WTC11 (cell line): Measurements from ENCODE around the gene ARHGEF1. TPM values are rescaled to one million over a fixed set of nuclear protein-coding genes. Genes with fewer than 3 reads are reported as not detected.
A peak's percentile ranks its signal among the peaks of the same experiment; 100 is the strongest.

ENCODE experiments used
- CREM ChIP-seq: sonication (generic); formaldehyde crosslinking; IDR thresholded peaks from 2 replicates; pipeline ENCODE4 v1.8.1; 2022; ENCODE audit warnings: mild to moderate bottlenecking, missing genetic modification reagents, moderate library complexity
- ELF4 ChIP-seq: sonication (generic); formaldehyde crosslinking; IDR thresholded peaks from 2 replicates; pipeline ENCODE4 v1.8.1; 2022; ENCODE audit warnings: low read depth, mild to moderate bottlenecking, moderate library complexity, missing genetic modification reagents
- EMX1 ChIP-seq: fragments of 250-450 bp; sonication (Bioruptor Pico); IDR thresholded peaks from 2 replicates; pipeline ENCODE4 v1.8.0; 2021; ENCODE audit warnings: mild to moderate bottlenecking
- GRHL2 ChIP-seq: fragments of 250-450 bp; sonication (Bioruptor Pico); IDR thresholded peaks from 2 replicates; pipeline ENCODE4 v1.8.0; 2022; ENCODE audit warnings: mild to moderate bottlenecking, moderate library complexity; ENCODE audit not compliant: insufficient replicate concordance, severe bottlenecking
- JUN ChIP-seq: sonication (generic); formaldehyde crosslinking; IDR thresholded peaks from 2 replicates; pipeline ENCODE4 v1.8.0; 2023; ENCODE audit warnings: mild to moderate bottlenecking, missing genetic modification reagents
- KAT7 ChIP-seq: sonication (generic); formaldehyde crosslinking; IDR thresholded peaks from 2 replicates; pipeline ENCODE4 v1.8.1; 2023; ENCODE audit warnings: missing genetic modification reagents, mild to moderate bottlenecking, borderline replicate concordance
- NFATC4 ChIP-seq: fragments of 250-450 bp; sonication (Bioruptor Pico); IDR thresholded peaks from 2 replicates; pipeline ENCODE4 v1.9.0; 2021; ENCODE audit warnings: mild to moderate bottlenecking
- OVOL2 ChIP-seq: fragments of 250-450 bp; sonication (Bioruptor Pico); IDR thresholded peaks from 2 replicates; pipeline ENCODE4 v1.9.0; 2021; ENCODE audit warnings: mild to moderate bottlenecking, borderline replicate concordance
- PRRX2 ChIP-seq: fragments of 250-450 bp; sonication (Bioruptor Pico); IDR thresholded peaks from 2 replicates; pipeline ENCODE4 v1.8.0; 2021; ENCODE audit warnings: mild to moderate bottlenecking
- RORB ChIP-seq: fragments of 250-450 bp; sonication (Bioruptor Pico); IDR thresholded peaks from 2 replicates; pipeline ENCODE4 v1.9.0; 2021; ENCODE audit warnings: mild to moderate bottlenecking
- SOX15 ChIP-seq: fragments of 250-450 bp; sonication (Bioruptor Pico); IDR thresholded peaks from 2 replicates; pipeline ENCODE4 v1.9.0; 2021; ENCODE audit warnings: mild to moderate bottlenecking
- TEAD4 ChIP-seq: sonication (generic); formaldehyde crosslinking; IDR thresholded peaks from 2 replicates; pipeline ENCODE4 v1.8.0; 2022; ENCODE audit warnings: mild to moderate bottlenecking, missing genetic modification reagents
- ZNF121 ChIP-seq: sonication (generic); formaldehyde crosslinking; IDR thresholded peaks from 2 replicates; pipeline ENCODE4 v1.8.0; 2023; ENCODE audit warnings: missing genetic modification reagents
- ZNF138 ChIP-seq: sonication (generic); formaldehyde crosslinking; conservative IDR thresholded peaks from 2 replicates; pipeline ENCODE4 v1.8.1; 2022; ENCODE audit warnings: mild to moderate bottlenecking, moderate library complexity, missing genetic modification reagents
- ZNF219 ChIP-seq: sonication (generic); formaldehyde crosslinking; IDR thresholded peaks from 2 replicates; pipeline ENCODE4 v1.8.0; 2023; ENCODE audit warnings: missing genetic modification reagents, mild to moderate bottlenecking, borderline replicate concordance
- total RNA-seq: library from RNA; stranded (reverse); gene quantifications from 3 replicates; pipeline ENCODE4 v1.2.3, GENCODE V29; 2021
- TF ChIP-seq, protein P1 (sequence below): sonication (generic); formaldehyde crosslinking; IDR thresholded peaks from 2 replicates; pipeline ENCODE4 v1.8.0; 2022; ENCODE audit warnings: mild to moderate bottlenecking, missing genetic modification reagents
- TF ChIP-seq, protein P2 (sequence below): sonication (generic); formaldehyde crosslinking; IDR thresholded peaks from 2 replicates; pipeline ENCODE4 v1.8.1; 2023; ENCODE audit warnings: mild to moderate bottlenecking, missing genetic modification reagents
- TF ChIP-seq, protein P3 (sequence below): sonication (generic); formaldehyde crosslinking; IDR thresholded peaks from 2 replicates; pipeline ENCODE4 v1.8.0; 2023; ENCODE audit warnings: mild to moderate bottlenecking, missing genetic modification reagents
- TF ChIP-seq, protein P4 (sequence below): sonication (generic); formaldehyde crosslinking; IDR thresholded peaks from 2 replicates; pipeline ENCODE4 v1.8.1; 2022; ENCODE audit warnings: mild to moderate bottlenecking, moderate library complexity, missing genetic modification reagents
- TF ChIP-seq, protein P5 (sequence below): sonication (generic); formaldehyde crosslinking; IDR thresholded peaks from 2 replicates; pipeline ENCODE4 v1.8.1; 2023; ENCODE audit warnings: mild to moderate bottlenecking, moderate library complexity, missing genetic modification reagents
- TF ChIP-seq, protein P6 (sequence below): sonication (generic); formaldehyde crosslinking; conservative IDR thresholded peaks from 2 replicates; pipeline ENCODE4 v1.8.1; 2022; ENCODE audit warnings: mild to moderate bottlenecking, missing genetic modification reagents
- TF ChIP-seq, protein P7 (sequence below): sonication (generic); formaldehyde crosslinking; IDR thresholded peaks from 2 replicates; pipeline ENCODE4 v1.8.1; 2022; ENCODE audit warnings: mild to moderate bottlenecking, missing genetic modification reagents, moderate library complexity, borderline replicate concordance
- TF ChIP-seq, protein P8 (sequence below): sonication (generic); formaldehyde crosslinking; IDR thresholded peaks from 2 replicates; pipeline ENCODE4 v1.8.1; 2023; ENCODE audit warnings: mild to moderate bottlenecking, missing genetic modification reagents
- TF ChIP-seq, protein P9 (sequence below): fragments of 250-450 bp; sonication (Bioruptor Pico); IDR thresholded peaks from 2 replicates; pipeline ENCODE4 v2.1.2; 2022; ENCODE audit warnings: mild to moderate bottlenecking, moderate library complexity
- TF ChIP-seq, protein P10 (sequence below): fragments of 250-450 bp; sonication (Bioruptor Pico); IDR thresholded peaks from 2 replicates; pipeline ENCODE4 v1.9.0; 2021; ENCODE audit warnings: mild to moderate bottlenecking

ARHGEF1 gene
- total RNA-seq, 1 experiment from 2014 or later: 102 TPM

DNA sequence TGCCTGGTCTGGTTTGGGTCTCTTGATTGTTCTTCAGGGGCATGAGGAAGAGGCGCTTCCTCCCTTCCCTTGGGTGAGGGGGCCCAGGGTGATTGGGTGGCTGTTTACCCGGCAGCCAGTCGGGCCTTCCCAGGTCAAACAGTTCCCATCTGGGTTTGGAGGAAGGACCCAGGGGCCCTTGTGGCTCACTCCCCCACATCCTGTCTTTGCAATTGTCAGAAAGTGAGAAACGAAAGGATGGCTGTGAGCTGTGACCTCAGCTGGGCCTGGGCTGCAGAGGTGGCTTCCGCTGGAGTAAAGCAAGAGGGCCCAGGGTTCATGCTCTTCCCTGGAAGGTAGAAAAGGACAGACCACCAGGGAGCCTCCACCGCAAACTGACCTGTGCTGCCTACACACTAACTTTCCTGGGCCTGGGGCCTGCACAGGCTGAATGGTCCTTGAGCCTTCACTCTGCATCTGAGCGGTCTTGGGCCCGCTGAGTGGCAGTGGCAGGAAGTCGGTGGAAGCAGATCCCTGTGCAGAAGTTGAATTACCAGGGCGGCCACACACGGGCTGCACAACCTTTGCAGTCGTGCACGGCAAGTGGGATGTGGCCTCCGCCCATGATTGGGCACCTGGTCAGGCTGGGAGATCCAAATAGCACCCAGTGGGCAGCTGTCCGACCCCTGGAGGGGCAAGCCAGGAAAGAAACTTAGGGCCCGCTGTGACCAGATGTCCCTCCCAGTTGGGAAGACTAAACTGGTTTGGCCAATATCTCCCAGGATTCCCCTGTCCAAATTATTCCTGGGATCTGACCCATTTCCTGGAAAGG lies 11.2 kb upstream of the ARHGEF1 start (continued):
- TF ChIP-seq, protein P1, sequence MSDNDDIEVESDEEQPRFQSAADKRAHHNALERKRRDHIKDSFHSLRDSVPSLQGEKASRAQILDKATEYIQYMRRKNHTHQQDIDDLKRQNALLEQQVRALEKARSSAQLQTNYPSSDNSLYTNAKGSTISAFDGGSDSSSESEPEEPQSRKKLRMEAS (CRISPR knock-in tag): no peak
- TF ChIP-seq NFATC4 (CRISPR knock-in tag) (0 out of 2 replicates have a peak, but pooled peaks have one; percentile 29), SOX15 (CRISPR knock-in tag) (no peak), KAT7 (CRISPR knock-in tag) (no peak), PRRX2 (CRISPR knock-in tag) (peak; percentile 88), EMX1 (CRISPR knock-in tag) (peak; percentile 93; the same call in 1 of the 2 replicates), ZNF138 (no peak), CREM (CRISPR knock-in tag) (0 out of 2 replicates have a peak, but pooled peaks have one; percentile 14), GRHL2 (CRISPR knock-in tag) (no peak), ZNF219 (no peak), RORB (no peak), OVOL2 (CRISPR knock-in tag) (no peak), TEAD4 (CRISPR knock-in tag) (no peak), ELF4 (no peak), JUN (CRISPR knock-in tag) (no peak), ZNF121 (no peak)
- TF ChIP-seq, protein P2, sequence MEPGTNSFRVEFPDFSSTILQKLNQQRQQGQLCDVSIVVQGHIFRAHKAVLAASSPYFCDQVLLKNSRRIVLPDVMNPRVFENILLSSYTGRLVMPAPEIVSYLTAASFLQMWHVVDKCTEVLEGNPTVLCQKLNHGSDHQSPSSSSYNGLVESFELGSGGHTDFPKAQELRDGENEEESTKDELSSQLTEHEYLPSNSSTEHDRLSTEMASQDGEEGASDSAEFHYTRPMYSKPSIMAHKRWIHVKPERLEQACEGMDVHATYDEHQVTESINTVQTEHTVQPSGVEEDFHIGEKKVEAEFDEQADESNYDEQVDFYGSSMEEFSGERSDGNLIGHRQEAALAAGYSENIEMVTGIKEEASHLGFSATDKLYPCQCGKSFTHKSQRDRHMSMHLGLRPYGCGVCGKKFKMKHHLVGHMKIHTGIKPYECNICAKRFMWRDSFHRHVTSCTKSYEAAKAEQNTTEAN (CRISPR knock-in tag): no peak
- TF ChIP-seq, protein P3, sequence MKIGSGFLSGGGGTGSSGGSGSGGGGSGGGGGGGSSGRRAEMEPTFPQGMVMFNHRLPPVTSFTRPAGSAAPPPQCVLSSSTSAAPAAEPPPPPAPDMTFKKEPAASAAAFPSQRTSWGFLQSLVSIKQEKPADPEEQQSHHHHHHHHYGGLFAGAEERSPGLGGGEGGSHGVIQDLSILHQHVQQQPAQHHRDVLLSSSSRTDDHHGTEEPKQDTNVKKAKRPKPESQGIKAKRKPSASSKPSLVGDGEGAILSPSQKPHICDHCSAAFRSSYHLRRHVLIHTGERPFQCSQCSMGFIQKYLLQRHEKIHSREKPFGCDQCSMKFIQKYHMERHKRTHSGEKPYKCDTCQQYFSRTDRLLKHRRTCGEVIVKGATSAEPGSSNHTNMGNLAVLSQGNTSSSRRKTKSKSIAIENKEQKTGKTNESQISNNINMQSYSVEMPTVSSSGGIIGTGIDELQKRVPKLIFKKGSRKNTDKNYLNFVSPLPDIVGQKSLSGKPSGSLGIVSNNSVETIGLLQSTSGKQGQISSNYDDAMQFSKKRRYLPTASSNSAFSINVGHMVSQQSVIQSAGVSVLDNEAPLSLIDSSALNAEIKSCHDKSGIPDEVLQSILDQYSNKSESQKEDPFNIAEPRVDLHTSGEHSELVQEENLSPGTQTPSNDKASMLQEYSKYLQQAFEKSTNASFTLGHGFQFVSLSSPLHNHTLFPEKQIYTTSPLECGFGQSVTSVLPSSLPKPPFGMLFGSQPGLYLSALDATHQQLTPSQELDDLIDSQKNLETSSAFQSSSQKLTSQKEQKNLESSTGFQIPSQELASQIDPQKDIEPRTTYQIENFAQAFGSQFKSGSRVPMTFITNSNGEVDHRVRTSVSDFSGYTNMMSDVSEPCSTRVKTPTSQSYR (CRISPR knock-in tag): no peak
- TF ChIP-seq, protein P4, sequence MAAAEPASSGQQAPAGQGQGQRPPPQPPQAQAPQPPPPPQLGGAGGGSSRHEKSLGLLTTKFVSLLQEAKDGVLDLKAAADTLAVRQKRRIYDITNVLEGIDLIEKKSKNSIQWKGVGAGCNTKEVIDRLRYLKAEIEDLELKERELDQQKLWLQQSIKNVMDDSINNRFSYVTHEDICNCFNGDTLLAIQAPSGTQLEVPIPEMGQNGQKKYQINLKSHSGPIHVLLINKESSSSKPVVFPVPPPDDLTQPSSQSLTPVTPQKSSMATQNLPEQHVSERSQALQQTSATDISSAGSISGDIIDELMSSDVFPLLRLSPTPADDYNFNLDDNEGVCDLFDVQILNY (CRISPR knock-in tag): no peak
- TF ChIP-seq, protein P5, sequence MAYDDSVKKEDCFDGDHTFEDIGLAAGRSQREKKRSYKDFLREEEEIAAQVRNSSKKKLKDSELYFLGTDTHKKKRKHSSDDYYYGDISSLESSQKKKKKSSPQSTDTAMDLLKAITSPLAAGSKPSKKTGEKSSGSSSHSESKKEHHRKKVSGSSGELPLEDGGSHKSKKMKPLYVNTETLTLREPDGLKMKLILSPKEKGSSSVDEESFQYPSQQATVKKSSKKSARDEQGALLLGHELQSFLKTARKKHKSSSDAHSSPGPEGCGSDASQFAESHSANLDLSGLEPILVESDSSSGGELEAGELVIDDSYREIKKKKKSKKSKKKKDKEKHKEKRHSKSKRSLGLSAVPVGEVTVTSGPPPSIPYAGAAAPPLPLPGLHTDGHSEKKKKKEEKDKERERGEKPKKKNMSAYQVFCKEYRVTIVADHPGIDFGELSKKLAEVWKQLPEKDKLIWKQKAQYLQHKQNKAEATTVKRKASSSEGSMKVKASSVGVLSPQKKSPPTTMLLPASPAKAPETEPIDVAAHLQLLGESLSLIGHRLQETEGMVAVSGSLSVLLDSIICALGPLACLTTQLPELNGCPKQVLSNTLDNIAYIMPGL (CRISPR knock-in tag): no peak
- TF ChIP-seq, protein P6, sequence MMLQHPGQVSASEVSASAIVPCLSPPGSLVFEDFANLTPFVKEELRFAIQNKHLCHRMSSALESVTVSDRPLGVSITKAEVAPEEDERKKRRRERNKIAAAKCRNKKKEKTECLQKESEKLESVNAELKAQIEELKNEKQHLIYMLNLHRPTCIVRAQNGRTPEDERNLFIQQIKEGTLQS (CRISPR knock-in tag): no peak
- TF ChIP-seq, protein P7, sequence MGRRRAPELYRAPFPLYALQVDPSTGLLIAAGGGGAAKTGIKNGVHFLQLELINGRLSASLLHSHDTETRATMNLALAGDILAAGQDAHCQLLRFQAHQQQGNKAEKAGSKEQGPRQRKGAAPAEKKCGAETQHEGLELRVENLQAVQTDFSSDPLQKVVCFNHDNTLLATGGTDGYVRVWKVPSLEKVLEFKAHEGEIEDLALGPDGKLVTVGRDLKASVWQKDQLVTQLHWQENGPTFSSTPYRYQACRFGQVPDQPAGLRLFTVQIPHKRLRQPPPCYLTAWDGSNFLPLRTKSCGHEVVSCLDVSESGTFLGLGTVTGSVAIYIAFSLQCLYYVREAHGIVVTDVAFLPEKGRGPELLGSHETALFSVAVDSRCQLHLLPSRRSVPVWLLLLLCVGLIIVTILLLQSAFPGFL (CRISPR knock-in tag): no peak
- TF ChIP-seq, protein P8, sequence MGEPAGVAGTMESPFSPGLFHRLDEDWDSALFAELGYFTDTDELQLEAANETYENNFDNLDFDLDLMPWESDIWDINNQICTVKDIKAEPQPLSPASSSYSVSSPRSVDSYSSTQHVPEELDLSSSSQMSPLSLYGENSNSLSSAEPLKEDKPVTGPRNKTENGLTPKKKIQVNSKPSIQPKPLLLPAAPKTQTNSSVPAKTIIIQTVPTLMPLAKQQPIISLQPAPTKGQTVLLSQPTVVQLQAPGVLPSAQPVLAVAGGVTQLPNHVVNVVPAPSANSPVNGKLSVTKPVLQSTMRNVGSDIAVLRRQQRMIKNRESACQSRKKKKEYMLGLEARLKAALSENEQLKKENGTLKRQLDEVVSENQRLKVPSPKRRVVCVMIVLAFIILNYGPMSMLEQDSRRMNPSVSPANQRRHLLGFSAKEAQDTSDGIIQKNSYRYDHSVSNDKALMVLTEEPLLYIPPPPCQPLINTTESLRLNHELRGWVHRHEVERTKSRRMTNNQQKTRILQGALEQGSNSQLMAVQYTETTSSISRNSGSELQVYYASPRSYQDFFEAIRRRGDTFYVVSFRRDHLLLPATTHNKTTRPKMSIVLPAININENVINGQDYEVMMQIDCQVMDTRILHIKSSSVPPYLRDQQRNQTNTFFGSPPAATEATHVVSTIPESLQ (CRISPR knock-in tag): no peak
- TF ChIP-seq, protein P9, sequence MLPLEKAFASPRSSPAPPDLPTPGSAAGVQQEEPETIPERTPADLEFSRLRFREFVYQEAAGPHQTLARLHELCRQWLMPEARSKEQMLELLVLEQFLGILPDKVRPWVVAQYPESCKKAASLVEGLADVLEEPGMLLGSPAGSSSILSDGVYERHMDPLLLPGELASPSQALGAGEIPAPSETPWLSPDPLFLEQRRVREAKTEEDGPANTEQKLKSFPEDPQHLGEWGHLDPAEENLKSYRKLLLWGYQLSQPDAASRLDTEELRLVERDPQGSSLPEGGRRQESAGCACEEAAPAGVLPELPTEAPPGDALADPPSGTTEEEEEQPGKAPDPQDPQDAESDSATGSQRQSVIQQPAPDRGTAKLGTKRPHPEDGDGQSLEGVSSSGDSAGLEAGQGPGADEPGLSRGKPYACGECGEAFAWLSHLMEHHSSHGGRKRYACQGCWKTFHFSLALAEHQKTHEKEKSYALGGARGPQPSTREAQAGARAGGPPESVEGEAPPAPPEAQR (CRISPR knock-in tag): no peak
- TF ChIP-seq, protein P10, sequence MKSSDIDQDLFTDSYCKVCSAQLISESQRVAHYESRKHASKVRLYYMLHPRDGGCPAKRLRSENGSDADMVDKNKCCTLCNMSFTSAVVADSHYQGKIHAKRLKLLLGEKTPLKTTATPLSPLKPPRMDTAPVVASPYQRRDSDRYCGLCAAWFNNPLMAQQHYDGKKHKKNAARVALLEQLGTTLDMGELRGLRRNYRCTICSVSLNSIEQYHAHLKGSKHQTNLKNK (CRISPR knock-in tag): no peak
